SK-N-SH (cell line): ENCODE data around the gene GSS. TPM values are rescaled to one million over a fixed set of nuclear protein-coding genes. Genes with fewer than 3 reads are reported as not detected.
"Not testable (repeated sequence)": the region's sequence is repeated elsewhere in the genome, so short reads cannot be mapped to it uniquely, and the experiment has no call there.

Experiments used
- CTCF ChIA-PET: fragments of 300-600, 350-600 bp; formaldehyde crosslinking; extraction: SDS; loops from one replicate; lab custom pipeline; 2021; lab: Yijun Ruan, JAX
- POLR2A ChIA-PET: fragments of 350-600 bp; sonication (Branson Sonifier 250); formaldehyde crosslinking; extraction: SDS; loops from one replicate; lab custom pipeline; 2020; ENCODE audit warnings: antibody characterized with exemption, inconsistent platforms; lab: Yijun Ruan, JAX
- DNase-seq: peaks from one replicate; pipeline ENCODE4 v3.0.0; 2012
- H2AFZ ChIP-seq: fragments of 200-600 bp; sonication (generic); 2 replicates; pipeline ENCODE4 v1.8.1; 2016; ENCODE audit warnings: antibody characterized with exemption, mild to moderate bottlenecking, low read depth
- H3F3A ChIP-seq: fragments of 200-600 bp; sonication (generic); replicated peaks from 2 replicates; pipeline ENCODE3; 2016; ENCODE audit warnings: antibody characterized with exemption, mild to moderate bottlenecking; ENCODE audit not compliant: insufficient read depth
- H3K27ac ChIP-seq, 2 experiments: fragments of 200-500 bp in 1 of 2; fragments of 200-600 bp in 1 of 2; sonication (Bioruptor generic) in 1 of 2; sonication (generic), shearing (Covaris generic) in 1 of 2; 2 replicates each; pipeline versions ENCODE4 v1.5.1 to v1.6.1; 2014 to 2016; ENCODE audit warnings: low read depth in 2 of 2, inconsistent platforms in 1 of 2, low read length in 1 of 2, mild to moderate bottlenecking in 1 of 2, mixed read lengths in 1 of 2
- H3K27me3 ChIP-seq: fragments of 200-600 bp; sonication (generic), shearing (Covaris generic); 2 replicates; pipeline ENCODE4 v1.6.1; 2016; ENCODE audit warnings: mixed run types; ENCODE audit not compliant: insufficient read depth
- H3K36me3 ChIP-seq, 2 experiments: fragments of 200-500 bp in 1 of 2; fragments of 200-600 bp in 1 of 2; sonication (Bioruptor generic) in 1 of 2; sonication (generic) in 1 of 2; replicated peaks in 1 of 2; 2 replicates each; pipeline versions ENCODE3 to v1.5.1; 2014 to 2016; ENCODE audit warnings: low read length in 1 of 2, mild to moderate bottlenecking in 1 of 2; ENCODE audit not compliant: insufficient read depth in 2 of 2, control insufficient read depth in 1 of 2
- H3K4me1 ChIP-seq, 2 experiments: fragments of 200-500 bp in 1 of 2; fragments of 200-600 bp in 1 of 2; sonication (Bioruptor generic) in 1 of 2; sonication (generic), shearing (Covaris generic) in 1 of 2; 2 replicates each; pipeline versions ENCODE4 v1.5.1 to v1.6.1; 2014 to 2016; ENCODE audit warnings: low read depth in 1 of 2, low read length in 1 of 2, mixed run types in 1 of 2; ENCODE audit not compliant: insufficient read depth in 2 of 2, control insufficient read depth in 1 of 2
- H3K4me2 ChIP-seq: fragments of 200-600 bp; sonication (generic), shearing (Covaris generic); 2 replicates; pipeline ENCODE4 v1.6.1; 2017; ENCODE audit warnings: mixed run types
- H3K4me3 ChIP-seq, 2 experiments: fragments of 200-500 bp in 1 of 2; fragments of 200-600 bp in 1 of 2; sonication (Bioruptor generic) in 1 of 2; sonication (generic), shearing (Covaris generic) in 1 of 2; 2 replicates each; pipeline versions ENCODE4 v1.5.1 to v1.8.1; 2014 to 2016; ENCODE audit warnings: low read depth in 2 of 2, inconsistent platforms in 1 of 2, low read length in 1 of 2, mild to moderate bottlenecking in 1 of 2, mixed read lengths in 1 of 2, moderate library complexity in 1 of 2
- H3K79me2 ChIP-seq: fragments of 200-600 bp; sonication (generic); 2 replicates; pipeline ENCODE4 v1.8.1; 2017; ENCODE audit warnings: mild to moderate bottlenecking; ENCODE audit not compliant: insufficient read depth
- H3K9ac ChIP-seq: fragments of 200-600 bp; sonication (generic); 2 replicates; pipeline ENCODE4 v1.6.1; 2017; ENCODE audit warnings: mixed run types
- H3K9me2 ChIP-seq: fragments of 200-600 bp; sonication (generic); 2 replicates; pipeline ENCODE4 v1.6.1; 2017; ENCODE audit warnings: mixed run types
- H3K9me3 ChIP-seq: fragments of 200-600 bp; sonication (generic); 2 replicates; pipeline ENCODE4 v1.6.1; 2017; ENCODE audit warnings: mixed run types, mild to moderate bottlenecking, moderate library complexity
- H4K20me1 ChIP-seq: fragments of 200-600 bp; sonication (generic); 2 replicates; pipeline ENCODE4 v1.6.1; 2017; ENCODE audit warnings: mild to moderate bottlenecking, mixed run types; ENCODE audit not compliant: insufficient read depth
- CHD2 ChIP-seq: fragments of 150-350 bp; IDR thresholded peaks from 2 replicates; pipeline ENCODE4 v1.6.1; 2018; ENCODE audit warnings: low read length; ENCODE audit not compliant: partially characterized antibody
- FOSL2 ChIP-seq: IDR thresholded peaks from 2 replicates; pipeline ENCODE4 v1.4.0; 2012; ENCODE audit warnings: low read depth, mild to moderate bottlenecking, moderate library complexity, borderline replicate concordance
- FOXJ3 ChIP-seq: sonication (generic); formaldehyde crosslinking; IDR thresholded peaks from 2 replicates; pipeline ENCODE4 v1.5.1; 2020; ENCODE audit warnings: mild to moderate bottlenecking, missing genetic modification reagents
- MEF2A ChIP-seq: IDR thresholded peaks from 2 replicates; pipeline ENCODE4 v1.4.0; 2012; ENCODE audit warnings: low read depth, borderline replicate concordance
- MXI1 ChIP-seq: IDR thresholded peaks from 2 replicates; pipeline ENCODE4 v1.6.1; 2012; ENCODE audit warnings: mild to moderate bottlenecking, low read depth, low read length, improper control_type of control experiment
- POLR2AphosphoS5 ChIP-seq: IDR thresholded peaks from 2 replicates; pipeline ENCODE4 v1.6.1; 2012; ENCODE audit warnings: low read depth, low read length
- RAD21 ChIP-seq: IDR thresholded peaks from 2 replicates; pipeline ENCODE4 v1.6.1; 2012; ENCODE audit warnings: mild to moderate bottlenecking, low read length
- RCOR1 ChIP-seq: fragments of 150-350 bp; IDR thresholded peaks from 2 replicates; pipeline ENCODE4 v1.6.1; 2017; ENCODE audit warnings: antibody characterized with exemption, low read length
- TCF12 ChIP-seq: IDR thresholded peaks from 2 replicates; pipeline ENCODE4 v1.4.0; 2012
- WGBS: methylation state at CpG from one replicate; pipeline ENCODE4 v1.1.6; 2017; ENCODE audit warnings: low lambda C conversion rate; 5-methylcytosine and 5-hydroxymethylcytosine counted together
- polyA plus RNA-seq, 3 experiments: library from polyadenylated mRNA; depleted of rRNA; stranded (reverse); fragments of >200 nt; gene quantifications; 2 replicates each; pipeline ENCODE4 v1.2.3, GENCODE V29; 2012
- TF ChIP-seq, protein P1 (sequence below): IDR thresholded peaks from 2 replicates; pipeline ENCODE4 v1.6.1; 2012; ENCODE audit warnings: mild to moderate bottlenecking, low read depth, low read length, moderate library complexity
- TF ChIP-seq, protein P2 (sequence below): fragments of 150-350 bp; IDR thresholded peaks from 2 replicates; pipeline ENCODE4 v1.6.1; 2017; ENCODE audit warnings: antibody characterized with exemption, low read length, low read depth, borderline replicate concordance
- TF ChIP-seq, protein P3 (sequence below): fragments of 200-600 bp; sonication (generic); IDR thresholded peaks from 2 replicates; pipeline ENCODE4 v1.6.1; 2017; ENCODE audit warnings: antibody characterized with exemption, mild to moderate bottlenecking, moderate library complexity

The GSS gene
- polyA plus RNA-seq, 1 of the 3 experiments (the other 2 are of a cell fraction), result 95.6 TPM

DNA sequence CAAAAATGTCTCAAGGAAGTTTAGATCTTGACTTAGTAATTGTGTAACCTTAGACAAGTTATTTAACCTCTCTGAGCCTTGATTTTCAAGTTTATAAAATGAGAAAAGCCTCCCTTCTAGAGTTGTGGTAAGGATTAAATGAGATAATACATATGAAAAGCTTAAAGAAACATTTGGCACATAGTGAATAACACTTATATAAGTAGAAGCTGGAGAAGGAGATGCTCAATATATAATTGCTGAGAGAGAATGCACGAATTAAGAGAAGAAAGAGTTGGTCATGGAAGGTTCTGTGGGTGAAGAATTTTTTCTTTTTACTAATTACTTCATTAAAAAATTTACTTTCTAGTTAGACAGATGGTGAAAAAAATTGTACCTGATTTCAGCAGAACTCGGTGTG is 73.9 kb downstream of the GSS start:
- Histone ChIP-seq H3K27ac (no peak overlapping the region), H3K36me3 (peaks cover 7 to 14% of the 10 kb centered on the region in 2 experiments), H3K9me3 (no peaks in the 10 kb centered on the region), H3K9ac (no peak overlapping the region), H2AFZ (no peak overlapping the region), H3K4me3 (no peak overlapping the region), H4K20me1 (no peaks in the 10 kb centered on the region), H3K27me3 (no peaks in the 10 kb centered on the region), H3K4me2 (no peak overlapping the region), H3F3A (peaks cover 3% of the 10 kb centered on the region), H3K79me2 (peaks cover 20% of the 10 kb centered on the region; the same call in 1 of the 2 replicates), H3K9me2 (no peaks in the 10 kb centered on the region), H3K4me1 (no peaks in the 10 kb centered on the region; a peak in 1 of 4 replicates)
- ChIA-PET POLR2A (no interaction called here), CTCF (interaction anchor here (0.9 to 2.1 kb wide), 2 partner anchors 20 to 74 kb away, joined by 3 to 5 read pairs; partner anchors contain the start of genes GSS and MYH7B)
- TF ChIP-seq RCOR1 (no peak), FOSL2 (no peak), RAD21 (no peak), TCF12 (no peak), MEF2A (no peak), MXI1 (no peak), CHD2 (no peak), FOXJ3 (CRISPR knock-in tag) (no peak), POLR2AphosphoS5 (no peak)
- TF ChIP-seq, protein P1, sequence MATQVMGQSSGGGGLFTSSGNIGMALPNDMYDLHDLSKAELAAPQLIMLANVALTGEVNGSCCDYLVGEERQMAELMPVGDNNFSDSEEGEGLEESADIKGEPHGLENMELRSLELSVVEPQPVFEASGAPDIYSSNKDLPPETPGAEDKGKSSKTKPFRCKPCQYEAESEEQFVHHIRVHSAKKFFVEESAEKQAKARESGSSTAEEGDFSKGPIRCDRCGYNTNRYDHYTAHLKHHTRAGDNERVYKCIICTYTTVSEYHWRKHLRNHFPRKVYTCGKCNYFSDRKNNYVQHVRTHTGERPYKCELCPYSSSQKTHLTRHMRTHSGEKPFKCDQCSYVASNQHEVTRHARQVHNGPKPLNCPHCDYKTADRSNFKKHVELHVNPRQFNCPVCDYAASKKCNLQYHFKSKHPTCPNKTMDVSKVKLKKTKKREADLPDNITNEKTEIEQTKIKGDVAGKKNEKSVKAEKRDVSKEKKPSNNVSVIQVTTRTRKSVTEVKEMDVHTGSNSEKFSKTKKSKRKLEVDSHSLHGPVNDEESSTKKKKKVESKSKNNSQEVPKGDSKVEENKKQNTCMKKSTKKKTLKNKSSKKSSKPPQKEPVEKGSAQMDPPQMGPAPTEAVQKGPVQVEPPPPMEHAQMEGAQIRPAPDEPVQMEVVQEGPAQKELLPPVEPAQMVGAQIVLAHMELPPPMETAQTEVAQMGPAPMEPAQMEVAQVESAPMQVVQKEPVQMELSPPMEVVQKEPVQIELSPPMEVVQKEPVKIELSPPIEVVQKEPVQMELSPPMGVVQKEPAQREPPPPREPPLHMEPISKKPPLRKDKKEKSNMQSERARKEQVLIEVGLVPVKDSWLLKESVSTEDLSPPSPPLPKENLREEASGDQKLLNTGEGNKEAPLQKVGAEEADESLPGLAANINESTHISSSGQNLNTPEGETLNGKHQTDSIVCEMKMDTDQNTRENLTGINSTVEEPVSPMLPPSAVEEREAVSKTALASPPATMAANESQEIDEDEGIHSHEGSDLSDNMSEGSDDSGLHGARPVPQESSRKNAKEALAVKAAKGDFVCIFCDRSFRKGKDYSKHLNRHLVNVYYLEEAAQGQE, result no peak
- TF ChIP-seq, protein P2, sequence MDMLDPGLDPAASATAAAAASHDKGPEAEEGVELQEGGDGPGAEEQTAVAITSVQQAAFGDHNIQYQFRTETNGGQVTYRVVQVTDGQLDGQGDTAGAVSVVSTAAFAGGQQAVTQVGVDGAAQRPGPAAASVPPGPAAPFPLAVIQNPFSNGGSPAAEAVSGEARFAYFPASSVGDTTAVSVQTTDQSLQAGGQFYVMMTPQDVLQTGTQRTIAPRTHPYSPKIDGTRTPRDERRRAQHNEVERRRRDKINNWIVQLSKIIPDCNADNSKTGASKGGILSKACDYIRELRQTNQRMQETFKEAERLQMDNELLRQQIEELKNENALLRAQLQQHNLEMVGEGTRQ, result no peak
- TF ChIP-seq, protein P3, sequence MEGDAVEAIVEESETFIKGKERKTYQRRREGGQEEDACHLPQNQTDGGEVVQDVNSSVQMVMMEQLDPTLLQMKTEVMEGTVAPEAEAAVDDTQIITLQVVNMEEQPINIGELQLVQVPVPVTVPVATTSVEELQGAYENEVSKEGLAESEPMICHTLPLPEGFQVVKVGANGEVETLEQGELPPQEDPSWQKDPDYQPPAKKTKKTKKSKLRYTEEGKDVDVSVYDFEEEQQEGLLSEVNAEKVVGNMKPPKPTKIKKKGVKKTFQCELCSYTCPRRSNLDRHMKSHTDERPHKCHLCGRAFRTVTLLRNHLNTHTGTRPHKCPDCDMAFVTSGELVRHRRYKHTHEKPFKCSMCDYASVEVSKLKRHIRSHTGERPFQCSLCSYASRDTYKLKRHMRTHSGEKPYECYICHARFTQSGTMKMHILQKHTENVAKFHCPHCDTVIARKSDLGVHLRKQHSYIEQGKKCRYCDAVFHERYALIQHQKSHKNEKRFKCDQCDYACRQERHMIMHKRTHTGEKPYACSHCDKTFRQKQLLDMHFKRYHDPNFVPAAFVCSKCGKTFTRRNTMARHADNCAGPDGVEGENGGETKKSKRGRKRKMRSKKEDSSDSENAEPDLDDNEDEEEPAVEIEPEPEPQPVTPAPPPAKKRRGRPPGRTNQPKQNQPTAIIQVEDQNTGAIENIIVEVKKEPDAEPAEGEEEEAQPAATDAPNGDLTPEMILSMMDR, result no peak
- WGBS, result 50% methylated on average over 2 of the region's 2 CpGs
- no peak for DNase-seq

DNA sequence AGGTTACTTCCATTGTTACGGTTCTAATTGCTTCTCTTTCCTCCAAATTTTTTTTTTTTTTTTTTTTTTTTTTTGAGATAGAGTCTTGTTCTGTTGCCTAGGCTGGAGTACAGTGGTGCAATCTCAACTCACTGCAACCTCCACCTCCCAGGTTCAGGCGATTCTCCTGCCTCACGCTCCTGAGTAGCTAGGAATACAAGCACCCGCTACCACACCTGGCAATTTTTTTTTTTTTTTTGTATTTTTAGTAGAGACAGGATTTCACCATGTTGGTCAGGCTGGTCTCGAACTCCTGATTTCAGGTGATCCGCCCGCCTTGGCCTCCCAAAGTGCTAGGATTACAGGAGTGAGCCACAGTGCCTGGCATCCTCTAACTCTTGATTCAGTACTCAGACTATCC is 74.6 kb downstream of the GSS start:
- H3K36me3 ChIP-seq, result peaks cover 7 to 12% of the 10 kb centered on the region in 2 experiments
- ChIA-PET CTCF (interaction anchor here (1.1 to 2.1 kb wide), 3 partner anchors 13 to 75 kb away, joined by 3 to 5 read pairs (median 3); partner anchors contain the start of genes GSS and MYH7B), POLR2A (interaction anchor here (0.6 kb wide), 1 partner anchor 182 kb away, joined by 4 read pairs; no protein-coding TSS in a partner anchor)
- not testable (repeated sequence) for H3K27me3 ChIP-seq, DNase-seq, H4K20me1 ChIP-seq, H3K9me2 ChIP-seq, H2AFZ ChIP-seq, H3K4me1 ChIP-seq, H3K4me2 ChIP-seq, H3K4me3 ChIP-seq, H3K9me3 ChIP-seq, H3F3A ChIP-seq, H3K27ac ChIP-seq, H3K9ac ChIP-seq
- WGBS, result 91% methylated on average over 7 of the region's 7 CpGs
- H3K79me2 ChIP-seq, result peaks cover 20% of the 10 kb centered on the region; the same call in 1 of the 2 replicates
